Breast epithelium (tissue), 3 donors: ENCODE results near the gene DEXI.

ENCODE experiments used
- CTCF ChIP-seq, 3 donors: fragments of 450-650 bp; IDR thresholded peaks; one replicate each; pipeline ENCODE4 v1.5.1; 2016 to 2017; ENCODE audit warnings: antibody characterized with exemption in 3 of 3, mild to moderate bottlenecking in 3 of 3, moderate library complexity in 3 of 3
- POLR2A ChIP-seq: fragments of 450-650 bp; IDR thresholded peaks from one replicate; pipeline ENCODE4 v1.6.1; 2016; ENCODE audit warnings: antibody characterized with exemption, mild to moderate bottlenecking, moderate library complexity

GRCh38 chr16:10921536-10922327 lies 20.5 kb downstream of the DEXI start:
- TF ChIP-seq CTCF (IDR thresholded peaks at IDR 0.05) (no peak), POLR2A (no peak)
